Right lobe of liver (tissue), 4 donors: ENCODE results near the gene UGT1A4.

Experiments used
- CTCF ChIP-seq, 4 donors: fragments of 200-600 bp in 3 of 4; fragments of 450-650 bp in 1 of 4; IDR thresholded peaks; one replicate each; pipeline versions ENCODE4 v1.5.1 to v1.8.0; 2016 to 2022; ENCODE audit warnings: antibody characterized with exemption in 4 of 4, mild to moderate bottlenecking in 2 of 4
- POLR2A ChIP-seq: fragments of 450-650 bp; IDR thresholded peaks from one replicate; pipeline ENCODE4 v1.6.1; 2017; ENCODE audit warnings: antibody characterized with exemption, mild to moderate bottlenecking
- donor health status: DM: no; HTN: no; CAD: no.
- donor health status: DM: no; HTN: no; CAD: no.
- donor health status: DM: no; HTN: yes; CAD: no.

GRCh38 chr2:233792720-233793119 is 74.2 kb downstream of the UGT1A4 start:
- TF ChIP-seq CTCF (IDR thresholded peaks at IDR 0.05) = no peak
- no peak for TF ChIP-seq POLR2A
